Kidney (tissue), 14 donors: Measurements from ENCODE around the gene SP8. TPM values are rescaled to one million over a fixed set of nuclear protein-coding genes. Genes with fewer than 3 reads are reported as not detected.

Experiments used
- DNase-seq, 5 donors: peaks; one replicate each; pipeline ENCODE4 v3.0.0-alpha.2; 2013 to 2020
- FAIRE-seq: peaks from 2 replicates; lab custom pipeline; 2012; peaks lifted over from hg19 to GRCh38; lab: Jason Lieb, UNC
- H3K27ac ChIP-seq, 2 donors: one replicate each; pipeline ENCODE4 v1.7.0; 2013; ENCODE audit warnings: low read depth in 2 of 2, low read length in 2 of 2, inconsistent platforms in 1 of 2
- H3K27me3 ChIP-seq: one replicate; pipeline ENCODE4 v1.7.1; 2013; ENCODE audit warnings: low read length, inconsistent platforms; ENCODE audit not compliant: control insufficient read depth, insufficient read depth
- H3K36me3 ChIP-seq, 3 donors: one replicate each; pipeline versions ENCODE4 v1.7.0 to v1.7.1; 2013; ENCODE audit warnings: low read length in 3 of 3, control low read depth in 1 of 3, inconsistent platforms in 1 of 3; ENCODE audit not compliant: insufficient read depth in 3 of 3, control insufficient read depth in 2 of 3
- H3K4me1 ChIP-seq, 3 donors: one replicate each; pipeline versions ENCODE4 v1.7.0 to v1.7.1; 2013; ENCODE audit warnings: low read length in 3 of 3, inconsistent platforms in 1 of 3, low read depth in 1 of 3; ENCODE audit not compliant: control insufficient read depth in 2 of 3, insufficient read depth in 2 of 3
- H3K4me3 ChIP-seq, 3 donors: one replicate each; pipeline versions ENCODE4 v1.7.0 to v1.8.1; 2013; ENCODE audit warnings: low read length in 3 of 3, control low read depth in 1 of 3, inconsistent platforms in 1 of 3
- H3K9ac ChIP-seq, 3 donors: one replicate each; pipeline versions ENCODE4 v1.7.0 to v1.7.1; 2013; ENCODE audit warnings: low read length in 3 of 3, control low read depth in 1 of 3, inconsistent platforms in 1 of 3
- H3K9me3 ChIP-seq, 3 donors: one replicate each; pipeline versions ENCODE4 v1.7.0 to v1.7.1; 2013; ENCODE audit warnings: low read length in 3 of 3, control low read depth in 1 of 3, inconsistent platforms in 1 of 3; ENCODE audit not compliant: control insufficient read depth in 2 of 3, insufficient read depth in 1 of 3
- CTCF ChIP-seq: IDR thresholded peaks from 3 replicates; pipeline ENCODE4 v1.5.1; 2012; ENCODE audit warnings: mild to moderate bottlenecking, moderate library complexity, borderline replicate concordance; ENCODE audit not compliant: insufficient read depth; ENCODE audit errors: extremely low read depth
- intact Hi-C: fragments of 100-400 bp; cut with DNase I; formaldehyde crosslinking; loops from one replicate; pipeline ENCODE4 v1.11.1; 2022
- polyA plus RNA-seq: library from polyadenylated mRNA; stranded (reverse); fragments of 350-450 nt; fragmentation: Illumina TruSeq; extraction: RNeasy Lipid Tissue Mini Kit (QIAGEN cat#74804); gene quantifications from one replicate; pipeline ENCODE4 v1.2.3, GENCODE V29; 2014; ENCODE audit warnings: low read depth, low replicate concordance; ENCODE audit not compliant: insufficient read depth
- total RNA-seq: library from RNA; stranded (reverse); fragmentation: NEBNext Ultra II Directional; extraction: Animal tissue kit (Norgen Biotek cat#: 25700); gene quantifications from one replicate; pipeline ENCODE4 v1.2.1, GENCODE V29; 2021
- donor health status: control.
- donor health status: control.
- donor health status: control.
- donor health status: control.
- donor health status: control.
- donor health status: DM: yes; HTN: yes; CAD: no.
- donor health status: Normal renal cell carcinoma (clear cell type).

SP8 gene
- total and polyA plus RNA-seq, 2 donors from 2014 or later = not detected

GRCh38 chr7:20793694-20794394 is 7.2 kb upstream of the SP8 start:
- DNase-seq = peak in 2 of 5 donors; percentile 34 to 56
- H3K9ac ChIP-seq = no peak overlapping the region
- H3K4me1 ChIP-seq = peaks cover 0 to 9% (median 6%) of the 10 kb centered on the region in 3 donors
- H3K27ac ChIP-seq = no peak overlapping the region
- no peak for TF ChIP-seq CTCF
- peaks cover 0 to 5% (median 0%) of the 10 kb centered on the region in 3 donors for H3K9me3 ChIP-seq
- no peak overlapping the region for H3K4me3 ChIP-seq
- no peaks in the 10 kb centered on the region for H3K36me3 ChIP-seq
- intact Hi-C loops = no loop called here
- peaks cover 91% of the 10 kb centered on the region for H3K27me3 ChIP-seq
- no peak for FAIRE-seq

DNA sequence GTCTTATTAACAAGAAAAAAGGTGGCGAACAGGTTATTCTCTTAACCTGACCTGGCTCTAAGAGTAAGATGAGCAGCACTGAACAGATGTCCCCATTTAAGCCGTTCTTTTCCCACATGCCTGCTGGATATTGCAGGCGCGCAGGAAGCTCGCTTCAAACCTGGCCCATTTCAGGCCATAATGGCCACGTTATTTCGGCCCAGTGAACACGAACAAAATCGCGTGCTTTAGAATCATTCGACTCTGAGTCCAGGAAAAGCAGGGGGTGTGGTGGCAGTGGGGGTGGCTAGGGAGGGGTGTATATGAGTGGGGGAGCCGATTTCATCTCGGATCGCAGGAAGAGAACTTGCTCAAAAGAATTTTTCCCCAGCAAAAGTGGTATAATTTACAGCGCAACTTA is 6.6 kb upstream of the SP8 start:
- Histone ChIP-seq H3K4me3 (no peak overlapping the region), H3K27ac (no peak overlapping the region), H3K9me3 (peaks cover 0 to 5% (median 0%) of the 10 kb centered on the region in 3 donors), H3K27me3 (peaks cover 92% of the 10 kb centered on the region), H3K4me1 (peaks cover 0 to 7% (median 6%) of the 10 kb centered on the region in 3 donors), H3K36me3 (no peaks in the 10 kb centered on the region), H3K9ac (no peak overlapping the region)
- intact Hi-C loops = no loop called here
- no peak for TF ChIP-seq CTCF
- peak in 1 of 5 donors; percentile 35 for DNase-seq
- no peak for FAIRE-seq

- Histone ChIP-seq H3K27ac (no peak overlapping the region), H3K9me3 (peaks cover 0 to 9% (median 0%) of the 10 kb centered on the region in 3 donors), H3K4me3 (no peak overlapping the region), H3K9ac (no peak overlapping the region), H3K4me1 (no peaks in the 10 kb centered on the region), H3K27me3 (peaks cover 96% of the 10 kb centered on the region), H3K36me3 (no peaks in the 10 kb centered on the region)
- DNase-seq (peak in 1 of 5 donors; percentile 53), FAIRE-seq (no peak)
- intact Hi-C loops = no loop called here
- no peak for TF ChIP-seq CTCF
These were observed 5.1 kb upstream of the SP8 start for GRCh38 chr7:20791538-20792434.
